Endothelial cell of umbilical vein (primary cell): ENCODE results near the gene PRDM16. TPM values are rescaled to one million over a fixed set of nuclear protein-coding genes. Genes with fewer than 3 reads are reported as not detected.

Experiments used
- BruUV-seq: library from RNA; stranded (reverse); fragments of 400-500 nt; replicated peaks from 2 replicates; lab custom pipeline; 2021; lab: Mats Ljungman, UMichigan
- CTCF ChIA-PET: fragments of 300-600, 350-600 bp; sonication (Branson Sonifier 250); formaldehyde crosslinking; loops from one replicate; lab custom pipeline; 2021; ENCODE audit warnings: antibody characterized with exemption, inconsistent platforms; lab: Charles Lee
- POLR2A ChIA-PET: fragments of 300-600, 350-600 bp; sonication (Branson Sonifier 250); formaldehyde crosslinking; loops from one replicate; lab custom pipeline; 2021; ENCODE audit warnings: antibody characterized with exemption, inconsistent platforms; lab: Charles Lee
- DNase-seq: peaks from one replicate; pipeline ENCODE4 v3.0.0-alpha.2; 2011; ENCODE audit warnings: low read depth, low spot score
- FAIRE-seq: peaks from 2 replicates; lab custom pipeline; 2011; peaks lifted over from hg19 to GRCh38; lab: Jason Lieb, UNC
- H2AFZ ChIP-seq: 2 replicates; pipeline ENCODE4 v1.6.0; 2012; ENCODE audit warnings: low read depth, low read length, control low read depth, inconsistent platforms
- H3K27ac ChIP-seq: 2 replicates; pipeline ENCODE4 v1.5.1; 2011; ENCODE audit warnings: low read depth, mild to moderate bottlenecking, control low read depth, low read length, moderate library complexity; ENCODE audit not compliant: insufficient read depth
- H3K27me3 ChIP-seq, 2 experiments: 2 replicates each; pipeline versions ENCODE4 v1.6.0 to v1.6.1; 2011; ENCODE audit warnings: low read length in 2 of 2, mixed read lengths in 1 of 2; ENCODE audit not compliant: control insufficient read depth in 2 of 2, insufficient read depth in 2 of 2
- H3K36me3 ChIP-seq, 2 experiments: 2 replicates in 1 of 2; 3 replicates in 1 of 2; pipeline ENCODE4 v1.5.1; 2011; ENCODE audit warnings: low read length in 2 of 2, mild to moderate bottlenecking in 1 of 2, moderate library complexity in 1 of 2; ENCODE audit not compliant: control insufficient read depth in 2 of 2, insufficient read depth in 2 of 2; ENCODE audit errors: extremely low read depth in 1 of 2
- H3K4me1 ChIP-seq: 3 replicates; pipeline ENCODE4 v1.5.1; 2011; ENCODE audit warnings: mild to moderate bottlenecking, low read length; ENCODE audit not compliant: control insufficient read depth, insufficient read depth; ENCODE audit errors: extremely low read depth
- H3K4me2 ChIP-seq: 2 replicates; pipeline ENCODE4 v1.6.1; 2011; ENCODE audit warnings: low read length, control low read depth, mixed read lengths; ENCODE audit not compliant: insufficient read depth
- H3K4me3 ChIP-seq, 3 experiments: fragments of 200-600 bp in 1 of 3; sonication (generic), shearing (Covaris generic) in 1 of 3; replicated peaks in 1 of 3; 2 replicates each; pipeline ENCODE4 v1.5.1; 2011 to 2016; ENCODE audit warnings: control low read depth in 3 of 3, low read length in 3 of 3, mild to moderate bottlenecking in 2 of 3, inconsistent platforms in 1 of 3, low read depth in 1 of 3, moderate library complexity in 1 of 3; ENCODE audit not compliant: insufficient read depth in 1 of 3
- H3K79me2 ChIP-seq: 2 replicates; pipeline ENCODE4 v1.6.0; 2012; ENCODE audit warnings: low read length, inconsistent platforms; ENCODE audit not compliant: control insufficient read depth, insufficient read depth
- H3K9ac ChIP-seq: replicated peaks from 2 replicates; pipeline ENCODE3; 2011; ENCODE audit warnings: low read length, control low read depth; ENCODE audit not compliant: insufficient read depth; ENCODE audit errors: extremely low read depth
- H3K9me1 ChIP-seq: replicated peaks from 3 replicates; pipeline ENCODE4 v1.6.0; 2011; ENCODE audit warnings: mild to moderate bottlenecking, low read length; ENCODE audit not compliant: control insufficient read depth, insufficient read depth; ENCODE audit errors: extremely low read depth
- H3K9me3 ChIP-seq: replicated peaks from 2 replicates; pipeline ENCODE4 v1.5.1; 2012; ENCODE audit warnings: low read length, inconsistent platforms; ENCODE audit not compliant: control insufficient read depth, insufficient read depth
- H4K20me1 ChIP-seq: replicated peaks from 2 replicates; pipeline ENCODE3; 2011; ENCODE audit warnings: mild to moderate bottlenecking, low read length; ENCODE audit not compliant: control insufficient read depth, insufficient read depth; ENCODE audit errors: extremely low read depth
- EZH2 ChIP-seq: IDR thresholded peaks from 2 replicates; pipeline ENCODE4 v1.6.1; 2012; ENCODE audit warnings: borderline replicate concordance, low read depth, mild to moderate bottlenecking, moderate library complexity, low read length, inconsistent platforms; ENCODE audit not compliant: severe bottlenecking
- FOS ChIP-seq: IDR thresholded peaks from 2 replicates; pipeline ENCODE4 v1.6.1; 2011; ENCODE audit warnings: mild to moderate bottlenecking, low read length, moderate library complexity, borderline replicate concordance; ENCODE audit not compliant: insufficient read depth
- GATA2 ChIP-seq: IDR thresholded peaks from 2 replicates; pipeline ENCODE4 v1.7.0; 2011; ENCODE audit warnings: low read depth, mild to moderate bottlenecking, moderate library complexity, mixed read lengths, low read length; ENCODE audit not compliant: insufficient read length, insufficient read depth
- JUN ChIP-seq: IDR thresholded peaks from 2 replicates; pipeline ENCODE4 v1.6.1; 2011; ENCODE audit warnings: borderline replicate concordance, low read depth; ENCODE audit not compliant: insufficient read length, insufficient read depth
- MYC ChIP-seq: IDR thresholded peaks from one replicate; pipeline ENCODE4 v1.6.1; 2011; ENCODE audit warnings: mild to moderate bottlenecking, low read depth, low read length
- POLR2A ChIP-seq: IDR thresholded peaks from 2 replicates; pipeline ENCODE4 v1.6.1; 2012; ENCODE audit warnings: low read depth, mild to moderate bottlenecking, control low read depth, low read length
- POLR2AphosphoS5 ChIP-seq: IDR thresholded peaks from 2 replicates; pipeline ENCODE4 v1.6.1; 2012; ENCODE audit warnings: low read depth, mild to moderate bottlenecking, control low read depth, low read length, moderate library complexity; ENCODE audit not compliant: insufficient read depth
- dilution Hi-C: fragments of 300-500 bp; cut with MboI; formaldehyde crosslinking; loops from one replicate; pipeline ENCODE4 v1.15.0; 2019; ENCODE audit warnings: low sequenced_read_pairs; ENCODE audit not compliant: extremely low pct_ligation_motif_present
- intact Hi-C: fragments of 100-400 bp; cut with micrococcal nuclease; formaldehyde crosslinking; loops from one replicate; pipeline ENCODE4 v1.10.0; 2022
- polyA plus RNA-seq, 4 experiments: library from polyadenylated mRNA; depleted of rRNA in 3 of 4; stranded (reverse) in 3 of 4; unstranded in 1 of 4; fragments of >200 nt; gene quantifications; 2 replicates each; pipeline versions ENCODE4 v1.2.1 to v1.2.3, GENCODE V29; 2011 to 2012; ENCODE audit warnings: missing spikeins in 1 of 4
- total RNA-seq: library from RNA; stranded (reverse); gene quantifications from 2 replicates; pipeline ENCODE4 v1.2.3, GENCODE V29; 2021
- TF ChIP-seq, protein P1 (sequence below): IDR thresholded peaks from 2 replicates; pipeline ENCODE4 v1.6.1; 2011; ENCODE audit not compliant: insufficient read depth, insufficient read length
- TF ChIP-seq, protein P2 (sequence below), 2 donors: IDR thresholded peaks; 1 replicate in 1 of 2; 2 replicates in 1 of 2; pipeline ENCODE4 v1.5.1; 2011; ENCODE audit warnings: low read length in 2 of 2, mild to moderate bottlenecking in 2 of 2, moderate library complexity in 2 of 2, control low read depth in 1 of 2, inconsistent platforms in 1 of 2, low read depth in 1 of 2; ENCODE audit not compliant: insufficient read depth in 1 of 2; ENCODE audit errors: extremely low read depth in 1 of 2

Gene PRDM16
- total and polyA plus RNA-seq, 2 donors (not counting 3 experiments of a cell fraction or from before 2014, with no cell fraction given) = not detected

DNA sequence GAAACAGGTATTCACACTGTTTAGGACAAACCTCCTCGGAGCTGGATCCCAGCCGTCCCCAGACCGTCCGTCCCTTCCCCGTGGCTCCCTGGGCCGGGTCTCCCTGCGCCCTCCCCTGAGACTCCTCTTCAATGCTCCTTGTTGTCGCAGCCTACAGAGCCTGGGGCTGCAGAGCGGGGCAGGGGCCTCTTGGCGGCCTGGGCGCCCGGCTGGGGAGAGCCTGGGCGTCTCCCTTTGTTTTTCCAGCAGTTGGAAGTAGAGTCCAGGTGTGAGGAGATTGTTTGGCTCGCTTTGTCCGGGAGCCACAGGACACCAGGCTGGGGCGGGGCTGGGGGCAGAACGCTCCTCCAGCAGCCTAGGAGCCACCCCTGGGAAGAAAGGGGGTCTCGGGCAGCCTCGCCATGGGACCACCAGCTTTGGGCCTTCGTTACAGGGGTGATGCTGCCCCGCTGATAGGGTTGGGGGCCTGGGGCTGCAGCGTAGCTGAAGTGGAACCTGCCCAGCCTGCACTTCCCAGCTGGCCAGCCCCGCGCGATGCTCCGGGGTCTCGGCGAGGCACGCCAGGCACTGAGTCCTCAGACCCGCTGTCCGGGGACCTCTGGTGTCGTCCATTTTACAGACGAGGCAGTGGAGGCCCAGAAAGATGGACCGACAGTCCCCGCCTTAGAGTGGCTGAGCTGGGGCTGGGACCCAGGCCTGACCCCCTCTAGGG, 66.9 kb downstream of the PRDM16 start:
- no peaks in the 10 kb centered on the region for H3K9me1 ChIP-seq
- ChIA-PET CTCF (no interaction called here), POLR2A (no interaction called here)
- intact Hi-C loops = no loop called here
- H3K79me2 ChIP-seq = no peaks in the 10 kb centered on the region
- no peak for FAIRE-seq
- no peak overlapping the region for H3K4me3 ChIP-seq
- H3K4me1 ChIP-seq = no peaks in the 10 kb centered on the region
- no peak overlapping the region for H3K27ac ChIP-seq
- H3K36me3 ChIP-seq = no peaks in the 10 kb centered on the region
- no peak overlapping the region for H3K4me2 ChIP-seq
- H4K20me1 ChIP-seq = no peaks in the 10 kb centered on the region
- H3K27me3 ChIP-seq = no peaks in the 10 kb centered on the region
- no peaks in the 10 kb centered on the region for H3K9me3 ChIP-seq
- no TSS peak for BruUV-seq
- TF ChIP-seq, protein P1, sequence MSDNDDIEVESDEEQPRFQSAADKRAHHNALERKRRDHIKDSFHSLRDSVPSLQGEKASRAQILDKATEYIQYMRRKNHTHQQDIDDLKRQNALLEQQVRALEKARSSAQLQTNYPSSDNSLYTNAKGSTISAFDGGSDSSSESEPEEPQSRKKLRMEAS = no peak
- TF ChIP-seq POLR2A = no peak
- no peak for TF ChIP-seq FOS
- TF ChIP-seq POLR2AphosphoS5 = no peak
- TF ChIP-seq, protein P2, sequence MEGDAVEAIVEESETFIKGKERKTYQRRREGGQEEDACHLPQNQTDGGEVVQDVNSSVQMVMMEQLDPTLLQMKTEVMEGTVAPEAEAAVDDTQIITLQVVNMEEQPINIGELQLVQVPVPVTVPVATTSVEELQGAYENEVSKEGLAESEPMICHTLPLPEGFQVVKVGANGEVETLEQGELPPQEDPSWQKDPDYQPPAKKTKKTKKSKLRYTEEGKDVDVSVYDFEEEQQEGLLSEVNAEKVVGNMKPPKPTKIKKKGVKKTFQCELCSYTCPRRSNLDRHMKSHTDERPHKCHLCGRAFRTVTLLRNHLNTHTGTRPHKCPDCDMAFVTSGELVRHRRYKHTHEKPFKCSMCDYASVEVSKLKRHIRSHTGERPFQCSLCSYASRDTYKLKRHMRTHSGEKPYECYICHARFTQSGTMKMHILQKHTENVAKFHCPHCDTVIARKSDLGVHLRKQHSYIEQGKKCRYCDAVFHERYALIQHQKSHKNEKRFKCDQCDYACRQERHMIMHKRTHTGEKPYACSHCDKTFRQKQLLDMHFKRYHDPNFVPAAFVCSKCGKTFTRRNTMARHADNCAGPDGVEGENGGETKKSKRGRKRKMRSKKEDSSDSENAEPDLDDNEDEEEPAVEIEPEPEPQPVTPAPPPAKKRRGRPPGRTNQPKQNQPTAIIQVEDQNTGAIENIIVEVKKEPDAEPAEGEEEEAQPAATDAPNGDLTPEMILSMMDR (IDR thresholded peaks at IDR 0.05; ENCODE audit: extremely low read depth in 1 of 2, insufficient read depth in 1 of 2, low read depth in 1 of 2, low read length in 2 of 2) = no peak
- TF ChIP-seq JUN = no peak
- TF ChIP-seq GATA2 = no peak
- TF ChIP-seq EZH2 = no peak
- TF ChIP-seq MYC = no peak
- no peak overlapping the region for H3K9ac ChIP-seq
- DNase-seq = no peak
- dilution Hi-C loops = no loop called here
- no peak overlapping the region for H2AFZ ChIP-seq
